Activated naive CD8-positive, alpha-beta T cell (primary cell): Measurements from ENCODE around the gene PAPSS2.

ENCODE experiments used
- H3K27ac Mint-ChIP-seq: one replicate; pipeline ENCODE4 v1.8.0; 2021; ENCODE audit warnings: mixed read lengths
- H3K27me3 Mint-ChIP-seq: one replicate; pipeline ENCODE4 v1.8.0; 2021; ENCODE audit warnings: mixed read lengths
- H3K36me3 Mint-ChIP-seq: one replicate; pipeline ENCODE4 v1.8.0; 2021; ENCODE audit warnings: mixed read lengths
- H3K4me1 Mint-ChIP-seq: one replicate; pipeline ENCODE4 v1.8.0; 2021; ENCODE audit warnings: low read depth, mixed read lengths
- H3K4me3 Mint-ChIP-seq: one replicate; pipeline ENCODE4 v1.8.0; 2021; ENCODE audit warnings: mild to moderate bottlenecking, mixed read lengths
- H3K9me3 Mint-ChIP-seq: one replicate; pipeline ENCODE4 v1.8.0; 2021; ENCODE audit warnings: low read depth, mixed read lengths

The PAPSS2 gene

GRCh38 chr10:87781545-87781944 is 121.9 kb downstream of the PAPSS2 start:
- H3K9me3 Mint-ChIP-seq, result no peaks in the 10 kb centered on the region
- H3K27ac Mint-ChIP-seq, result no peak overlapping the region
- H3K4me3 Mint-ChIP-seq, result no peak overlapping the region
- H3K4me1 Mint-ChIP-seq, result peaks cover 18% of the 10 kb centered on the region
- H3K36me3 Mint-ChIP-seq, result peaks cover 17% of the 10 kb centered on the region
- H3K27me3 Mint-ChIP-seq, result no peaks in the 10 kb centered on the region

GRCh38 chr10:87782721-87783120 is 123.0 kb downstream of the PAPSS2 start:
- Mint-ChIP-seq H3K36me3 (peaks cover 17% of the 10 kb centered on the region), H3K27me3 (no peaks in the 10 kb centered on the region), H3K4me1 (peaks cover 18% of the 10 kb centered on the region), H3K4me3 (no peak overlapping the region), H3K9me3 (no peaks in the 10 kb centered on the region), H3K27ac (no peak overlapping the region)

- Mint-ChIP-seq H3K36me3 (peaks cover 14% of the 10 kb centered on the region), H3K9me3 (no peaks in the 10 kb centered on the region), H3K27me3 (no peaks in the 10 kb centered on the region), H3K4me3 (no peak overlapping the region), H3K27ac (no peak overlapping the region), H3K4me1 (peaks cover 19% of the 10 kb centered on the region)
Observed at GRCh38 chr10:87786421-87786820, 126.7 kb downstream of the PAPSS2 start.

- Mint-ChIP-seq H3K9me3 (no peaks in the 10 kb centered on the region), H3K36me3 (peaks cover 2% of the 10 kb centered on the region), H3K4me1 (peaks cover 34% of the 10 kb centered on the region), H3K27ac (no peak overlapping the region), H3K27me3 (no peaks in the 10 kb centered on the region), H3K4me3 (no peak overlapping the region)
Observed at GRCh38 chr10:87790185-87790584, 130.5 kb downstream of the PAPSS2 start.

- H3K27me3 Mint-ChIP-seq, result no peaks in the 10 kb centered on the region
- H3K4me3 Mint-ChIP-seq, result no peak overlapping the region
- H3K9me3 Mint-ChIP-seq, result no peaks in the 10 kb centered on the region
- peak overlapping the region; percentile 7 for H3K27ac Mint-ChIP-seq
- peaks cover 60% of the 10 kb centered on the region for H3K4me1 Mint-ChIP-seq
- H3K36me3 Mint-ChIP-seq, result peaks cover 12% of the 10 kb centered on the region
Observed at GRCh38 chr10:87794285-87794684, 134.6 kb downstream of the PAPSS2 start.
